Mononuclear cell (primary cell): Measurements from ENCODE around the gene ATXN7L3B. TPM values are rescaled to one million over a fixed set of nuclear protein-coding genes. Genes with fewer than 3 reads are reported as not detected.
"Not testable (repeated sequence)": the region's sequence is repeated elsewhere in the genome, so short reads cannot be mapped to it uniquely, and the experiment has no call there.

ENCODE experiments used
- H3K27me3 ChIP-seq: 2 replicates; pipeline ENCODE4 v1.6.0; 2011; ENCODE audit warnings: low read length, control low read depth; ENCODE audit not compliant: insufficient read depth
- H3K4me1 ChIP-seq: 2 replicates; pipeline ENCODE4 v1.5.1; 2011; ENCODE audit warnings: mild to moderate bottlenecking, low read length, control low read depth; ENCODE audit not compliant: insufficient read depth
- H3K4me3 ChIP-seq: 2 replicates; pipeline ENCODE4 v1.5.1; 2011; ENCODE audit warnings: mild to moderate bottlenecking, low read length, moderate library complexity
- H3K9me3 ChIP-seq: 2 replicates; pipeline ENCODE4 v1.5.1; 2011; ENCODE audit warnings: low read depth, mild to moderate bottlenecking, control low read depth, low read length
- total RNA-seq: library from RNA; depleted of rRNA; stranded (reverse); fragments of >200 nt; gene quantifications from one replicate; pipeline ENCODE4 v1.2.3, GENCODE V29; 2012

ATXN7L3B gene
- total RNA-seq: 42.2 TPM

DNA sequence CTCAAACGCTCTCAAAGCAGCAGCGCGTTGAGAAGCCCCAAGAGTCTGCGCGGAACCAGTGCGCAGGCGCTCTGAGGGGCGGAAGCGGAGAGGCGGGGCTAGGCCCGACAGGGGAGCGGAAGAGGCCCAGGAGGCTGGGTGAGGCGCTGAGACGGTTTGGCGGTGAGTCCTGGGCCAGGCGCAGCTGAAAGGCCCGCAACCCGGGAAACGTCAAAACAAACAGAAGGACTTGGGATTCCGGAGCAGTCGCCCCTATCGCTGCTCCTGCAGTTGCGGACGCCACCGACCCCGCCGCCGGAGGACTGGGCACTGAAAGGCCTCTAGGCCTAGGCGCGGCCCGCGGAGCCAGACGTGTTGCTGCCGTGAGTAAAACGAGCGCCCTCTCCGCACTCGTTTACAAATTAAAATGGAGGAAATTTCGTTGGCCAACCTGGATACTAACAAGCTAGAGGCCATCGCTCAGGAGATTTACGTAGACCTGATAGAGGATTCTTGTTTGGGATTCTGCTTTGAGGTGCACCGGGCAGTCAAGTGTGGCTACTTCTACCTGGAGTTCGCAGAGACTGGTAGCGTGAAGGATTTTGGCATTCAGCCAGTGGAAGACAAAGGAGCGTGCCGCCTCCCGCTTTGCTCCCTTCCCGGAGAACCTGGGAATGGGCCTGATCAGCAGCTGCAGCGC, at the start of gene ATXN7L3B:
Gene ATXN7L3B, plus strand, starts transcription at position 129 of the 679 bp plus-strand sequence. Its CDS starts 278 bp downstream, at position 407.
- peaks cover 30% of the 10 kb centered on the region for H3K4me1 ChIP-seq
- H3K27me3 ChIP-seq: no peaks in the 10 kb centered on the region
- H3K9me3 ChIP-seq: no peaks in the 10 kb centered on the region
- H3K4me3 ChIP-seq: peak within 1 kb of the TSS; percentile 72

DNA sequence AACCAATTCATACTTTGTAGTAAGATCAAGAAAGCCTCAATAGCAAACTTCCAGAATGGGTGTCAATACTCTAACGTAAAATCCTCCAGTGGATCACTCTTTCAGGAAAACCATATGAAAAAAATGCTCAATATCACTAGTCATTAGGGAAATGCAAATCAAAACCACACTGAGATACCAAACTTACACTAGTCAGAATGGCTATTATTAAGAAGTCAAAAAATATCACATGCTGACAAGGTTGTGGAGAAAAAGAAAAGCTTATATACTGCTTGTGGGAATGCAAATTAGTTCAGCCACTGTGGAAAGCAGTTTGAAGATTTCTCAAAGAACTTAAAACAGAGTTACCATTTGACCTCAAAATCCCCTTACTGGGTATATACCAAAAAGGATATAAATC, 49.5 kb upstream of the ATXN7L3B start:
- no peak overlapping the region for H3K4me3 ChIP-seq
- no peaks in the 10 kb centered on the region for H3K4me1 ChIP-seq
- H3K9me3 ChIP-seq: no peaks in the 10 kb centered on the region
- H3K27me3 ChIP-seq: no peaks in the 10 kb centered on the region

- Histone ChIP-seq H3K9me3 (no peaks in the 10 kb centered on the region), H3K4me1 (no peaks in the 10 kb centered on the region), H3K27me3 (no peaks in the 10 kb centered on the region), H3K4me3 (no peak overlapping the region)
Measured at GRCh38 chr12:74489543-74489942, 48.1 kb upstream of the ATXN7L3B start.

- Histone ChIP-seq H3K4me1 (no peaks in the 10 kb centered on the region), H3K4me3 (no peak overlapping the region), H3K27me3 (no peaks in the 10 kb centered on the region), H3K9me3 (no peaks in the 10 kb centered on the region)
Measured at GRCh38 chr12:74490390-74491064, 47.1 kb upstream of the ATXN7L3B start.

GRCh38 chr12:74491374-74491773, 46.3 kb upstream of the ATXN7L3B start:
- Histone ChIP-seq H3K4me1 (no peaks in the 10 kb centered on the region), H3K9me3 (no peaks in the 10 kb centered on the region), H3K27me3 (no peaks in the 10 kb centered on the region), H3K4me3 (no peak overlapping the region)

- Histone ChIP-seq H3K27me3 (no peaks in the 10 kb centered on the region), H3K9me3 (no peaks in the 10 kb centered on the region), H3K4me1 (no peaks in the 10 kb centered on the region), H3K4me3 (no peak overlapping the region)
Measured at GRCh38 chr12:74499192-74499591, 38.4 kb upstream of the ATXN7L3B start.

DNA sequence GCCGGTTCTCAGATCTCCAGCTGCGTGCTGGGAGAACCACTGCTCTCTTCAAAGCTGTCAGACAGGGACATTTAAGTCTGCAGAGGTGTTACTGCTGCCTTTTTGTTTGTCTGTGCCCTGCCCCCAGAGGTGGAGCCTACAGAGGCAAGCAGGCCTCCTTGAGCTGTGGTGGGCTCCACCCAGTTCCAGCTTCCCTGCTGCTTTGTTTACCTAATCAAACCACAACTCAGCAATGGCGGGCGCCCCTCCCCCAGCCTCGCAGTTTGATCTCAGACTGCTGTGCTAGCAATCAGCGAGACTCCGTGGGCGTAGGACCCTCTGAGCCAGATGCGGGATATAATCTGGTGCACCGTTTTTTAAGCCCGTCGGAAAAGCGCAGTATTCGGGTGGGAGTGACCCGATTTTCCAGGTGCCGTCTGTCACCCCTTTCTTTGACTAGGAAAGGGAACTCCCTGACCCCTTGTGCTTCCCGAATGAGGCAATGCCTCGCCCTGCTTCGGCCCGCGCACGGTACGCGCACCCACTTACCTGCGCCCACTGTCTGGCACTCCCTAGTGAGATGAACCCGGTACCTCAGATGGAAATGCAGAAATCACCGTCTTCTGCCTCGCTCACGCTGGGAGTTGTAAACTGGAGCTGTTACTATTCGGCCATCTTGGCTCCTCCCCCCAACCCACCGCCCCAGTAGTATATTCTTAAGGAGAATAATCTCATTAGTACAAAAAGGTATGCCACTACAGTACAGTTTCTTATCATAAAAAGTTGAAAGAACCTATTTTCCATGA, 28.6 kb upstream of the ATXN7L3B start:
- not testable (repeated sequence) for H3K9me3 ChIP-seq, H3K4me1 ChIP-seq, H3K4me3 ChIP-seq, H3K27me3 ChIP-seq

DNA sequence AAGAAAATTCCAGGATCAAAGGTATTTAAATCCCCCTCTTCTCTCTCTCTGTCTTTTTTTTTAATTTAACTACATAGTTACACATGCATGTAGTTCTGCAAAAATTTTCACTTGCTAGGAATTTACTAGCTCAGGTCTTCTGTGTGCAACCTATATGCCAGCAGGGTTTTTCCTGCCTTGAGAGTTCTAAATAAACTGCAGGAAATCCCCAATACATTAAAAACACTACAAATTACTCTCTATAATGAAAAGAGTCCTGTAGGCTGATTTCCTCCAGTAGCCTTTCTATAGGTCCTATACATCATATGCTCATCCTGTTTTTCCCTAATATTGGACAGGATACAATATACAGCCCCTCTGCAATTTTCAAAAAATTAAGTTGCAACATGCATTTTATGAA, 27.7 kb upstream of the ATXN7L3B start:
- Histone ChIP-seq H3K27me3 (no peaks in the 10 kb centered on the region), H3K4me1 (no peaks in the 10 kb centered on the region)

DNA sequence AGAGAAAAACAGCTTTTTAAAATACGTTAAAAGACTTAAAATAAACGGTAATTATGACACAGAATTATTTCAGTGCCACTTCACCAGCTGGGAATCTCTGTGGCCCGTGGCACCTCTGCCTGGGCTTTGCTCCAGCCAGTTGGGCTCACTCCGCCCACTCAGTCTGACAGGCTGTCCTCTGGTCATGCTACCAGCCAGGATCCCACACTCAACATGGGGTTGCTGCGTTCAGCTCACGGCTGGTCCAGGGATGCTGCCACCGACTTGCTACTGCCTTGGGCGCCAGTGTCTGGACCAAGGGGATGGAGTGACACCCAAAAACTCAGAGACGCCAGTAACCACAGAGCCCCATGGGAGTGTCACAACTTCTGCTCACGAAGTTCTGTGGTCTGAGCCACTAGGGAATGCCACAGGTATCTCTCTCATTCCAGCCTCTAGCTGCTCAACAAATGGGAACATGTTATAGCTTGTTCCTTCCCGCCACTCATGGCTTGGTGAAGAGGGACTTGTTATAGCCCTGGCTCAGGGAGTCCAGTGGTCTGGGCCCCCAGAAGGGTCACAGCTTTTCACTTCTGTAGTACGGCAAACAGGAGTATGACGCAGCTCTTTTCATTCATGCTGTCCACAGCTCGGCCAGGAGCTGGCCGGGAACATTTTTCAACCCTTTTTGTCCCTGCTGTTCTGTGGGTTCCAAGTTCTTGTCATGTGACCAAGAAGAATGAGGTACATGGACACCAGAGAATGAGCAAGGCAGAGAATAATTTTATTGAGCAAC, 23.4 kb upstream of the ATXN7L3B start:
- Histone ChIP-seq H3K27me3 (no peaks in the 10 kb centered on the region), H3K9me3 (no peaks in the 10 kb centered on the region), H3K4me1 (no peaks in the 10 kb centered on the region), H3K4me3 (no peak overlapping the region)

More for the DNA sequence above, 27.7 kb upstream of the ATXN7L3B start:
- H3K9me3 ChIP-seq: no peaks in the 10 kb centered on the region
- no peak overlapping the region for H3K4me3 ChIP-seq

DNA sequence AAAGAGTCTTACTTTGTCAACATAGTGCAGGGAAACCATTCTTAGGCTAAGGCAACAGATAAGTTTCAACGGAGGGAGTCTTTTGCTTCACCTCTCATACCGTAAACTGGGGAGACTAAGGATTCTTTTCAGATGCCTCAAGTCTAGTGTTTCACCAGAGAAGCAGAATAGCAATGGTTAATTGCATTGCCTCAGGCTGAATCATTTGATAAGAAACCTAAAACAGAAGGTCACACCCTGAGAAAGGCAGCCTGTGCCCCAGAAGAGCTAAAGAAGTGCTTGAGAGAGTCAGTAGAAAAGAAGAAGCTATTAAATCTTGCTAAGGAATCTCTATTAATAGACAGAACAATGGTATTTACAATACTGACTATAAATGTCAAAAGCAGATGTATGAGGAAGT, 21.8 kb upstream of the ATXN7L3B start:
- H3K4me1 ChIP-seq: no peaks in the 10 kb centered on the region
- H3K9me3 ChIP-seq: no peaks in the 10 kb centered on the region
- no peaks in the 10 kb centered on the region for H3K27me3 ChIP-seq
- H3K4me3 ChIP-seq: no peak overlapping the region

DNA sequence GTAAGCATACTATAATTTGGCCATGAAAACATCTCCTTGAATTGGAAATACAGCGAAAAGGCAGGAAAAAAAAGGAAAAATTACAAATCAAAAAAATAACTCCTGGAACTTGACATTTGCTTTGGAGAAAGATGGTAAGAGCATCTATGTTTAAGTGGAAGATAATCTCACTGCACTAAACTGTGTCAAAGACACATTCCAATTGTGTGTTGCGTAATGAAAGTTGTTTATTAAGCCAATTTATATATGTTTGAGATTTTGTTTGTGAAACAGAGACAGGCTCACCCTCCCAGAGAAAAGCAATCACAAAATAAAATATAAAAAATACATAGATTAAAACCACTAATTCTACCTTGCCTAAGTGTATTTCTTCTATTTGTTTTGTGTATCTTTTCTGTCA, 11.1 kb upstream of the ATXN7L3B start:
- H3K4me1 ChIP-seq: no peaks in the 10 kb centered on the region
- no peak overlapping the region for H3K4me3 ChIP-seq
- H3K27me3 ChIP-seq: peaks cover 4% of the 10 kb centered on the region
- no peaks in the 10 kb centered on the region for H3K9me3 ChIP-seq

DNA sequence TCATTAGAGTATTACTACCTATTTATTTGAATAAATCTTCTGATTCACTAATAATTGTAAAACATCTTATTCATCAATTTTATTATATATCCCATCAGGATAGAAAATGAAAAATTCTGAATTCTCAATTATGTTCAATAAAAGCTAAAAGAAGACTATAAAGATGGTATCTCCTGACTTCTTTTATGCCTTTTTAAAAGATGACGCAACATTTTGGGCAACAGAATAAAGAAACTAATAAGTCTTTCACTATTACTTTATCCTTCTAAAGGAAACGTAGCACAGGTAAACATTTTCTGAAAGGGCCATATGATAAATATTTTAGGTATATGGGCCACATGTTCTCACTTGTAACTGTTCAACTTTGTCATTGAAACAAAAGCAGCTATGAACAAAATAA, 10.1 kb upstream of the ATXN7L3B start:
- Histone ChIP-seq H3K27me3 (peaks cover 4% of the 10 kb centered on the region), H3K9me3 (no peaks in the 10 kb centered on the region), H3K4me3 (no peak overlapping the region), H3K4me1 (no peaks in the 10 kb centered on the region)

GRCh38 chr12:74530676-74531075, 7.0 kb upstream of the ATXN7L3B start:
- Histone ChIP-seq H3K4me3 (no peak overlapping the region), H3K9me3 (no peaks in the 10 kb centered on the region), H3K4me1 (no peaks in the 10 kb centered on the region), H3K27me3 (peaks cover 4% of the 10 kb centered on the region)

DNA sequence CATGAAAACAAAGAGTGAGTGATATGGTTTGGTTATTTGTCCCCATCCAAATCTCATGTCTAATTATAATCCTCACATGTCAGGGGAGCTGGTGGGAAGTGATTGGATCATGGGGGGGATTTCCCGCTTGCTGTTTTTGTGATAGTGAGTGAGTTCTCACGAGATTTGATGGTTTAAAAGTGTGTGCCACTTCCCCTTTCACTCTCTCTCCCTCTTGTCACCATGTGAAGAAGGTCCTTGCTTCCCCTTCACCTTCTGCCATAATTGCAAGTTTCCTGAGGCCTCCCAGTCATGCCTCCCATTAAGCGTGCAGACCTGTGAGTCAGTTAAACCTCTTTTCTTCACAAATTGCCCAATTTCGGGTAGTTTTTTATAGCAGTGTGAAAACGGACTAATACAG, 2.1 kb upstream of the ATXN7L3B start:
- Histone ChIP-seq H3K4me3 (no peak overlapping the region), H3K4me1 (peaks cover 22% of the 10 kb centered on the region), H3K9me3 (no peaks in the 10 kb centered on the region), H3K27me3 (peaks cover 4% of the 10 kb centered on the region)
